GM18507 (cell line): Measurements from ENCODE around the gene POPDC3.

Experiments
- DNase-seq: peaks from one replicate; pipeline ENCODE4 v3.0.0; 2011; ENCODE audit warnings: low read depth; ENCODE audit not compliant: insufficient read length; ENCODE audit errors: extremely low spot score
- FAIRE-seq: peaks from 2 replicates; lab custom pipeline; 2011; peaks lifted over from hg19 to GRCh38; lab: Jason Lieb, UNC

POPDC3 gene

DNA sequence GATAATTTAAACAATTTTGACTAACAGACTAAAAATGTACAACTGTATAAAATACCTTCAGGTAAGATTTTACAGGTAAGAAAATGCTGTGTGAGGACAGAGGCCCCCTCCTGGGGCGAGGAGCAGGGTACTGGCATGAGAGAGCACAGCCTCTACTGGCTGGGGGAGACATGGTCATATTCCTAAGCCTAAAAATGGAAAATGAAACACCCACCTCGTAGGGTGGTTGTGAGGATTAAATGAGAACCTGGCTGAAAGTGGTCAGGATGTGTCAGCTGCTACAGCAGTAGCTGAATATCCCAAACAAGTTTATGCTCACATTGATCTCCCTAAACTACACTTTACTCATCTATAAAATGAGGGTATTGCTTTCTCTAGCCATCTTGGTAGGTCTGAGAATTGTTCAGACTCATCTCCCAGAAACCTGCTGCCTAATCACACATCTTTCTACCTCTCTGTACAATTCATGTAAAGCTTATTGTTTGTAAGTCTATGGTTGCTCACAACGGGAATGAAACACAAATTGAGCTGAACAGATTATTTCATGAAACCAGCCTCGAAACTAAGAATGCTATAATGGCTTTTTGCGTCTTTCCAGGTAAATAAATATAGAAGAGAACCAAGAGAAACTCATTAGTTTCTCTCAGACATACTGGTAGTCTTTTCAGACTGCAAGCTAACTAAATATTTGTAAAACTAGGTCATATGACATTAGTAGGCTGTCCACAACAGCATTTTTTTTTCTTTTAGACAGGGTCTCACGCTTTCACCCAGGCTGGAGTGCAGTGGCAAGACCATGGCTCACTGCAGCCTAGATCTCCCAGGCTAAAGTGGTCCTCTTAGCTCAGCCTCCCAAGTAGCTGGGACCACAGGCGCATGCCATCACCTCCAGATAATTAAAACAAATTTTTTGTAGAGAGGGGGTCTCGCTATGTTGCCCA, 69.6 kb downstream of the POPDC3 start:
- no peak for FAIRE-seq
- DNase-seq, result no peak

DNA sequence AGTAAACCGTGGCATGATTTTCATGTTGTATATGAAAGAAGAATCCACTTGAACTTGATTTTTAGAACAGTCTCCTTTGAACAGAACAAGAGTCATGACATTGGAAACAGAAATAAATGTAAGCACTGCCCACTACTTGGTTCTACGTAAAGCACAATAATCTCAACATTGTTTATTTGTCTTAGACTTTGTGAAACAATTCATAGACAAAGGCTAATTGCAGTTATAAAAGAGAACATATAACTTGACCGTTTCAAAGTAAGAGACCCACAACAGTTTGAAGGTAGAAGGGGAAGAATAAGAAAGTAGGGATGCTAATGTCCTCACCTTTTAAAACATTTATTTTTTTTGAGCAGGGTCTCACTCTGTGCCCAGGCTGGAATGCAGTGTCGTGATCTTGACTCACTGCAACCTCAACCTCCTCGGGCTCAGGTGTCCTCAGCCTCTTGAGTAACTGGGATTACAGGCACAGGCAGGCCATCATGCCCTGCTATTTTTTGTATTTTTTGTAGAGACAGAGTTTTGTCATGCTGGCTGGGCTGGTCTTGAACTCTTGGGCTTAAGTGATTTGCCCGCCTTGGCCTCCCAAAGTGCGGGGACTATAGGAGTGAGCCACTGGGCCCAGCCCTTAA, 71.1 kb downstream of the POPDC3 start:
- FAIRE-seq (no peak), DNase-seq (no peak)
